ENCODE results near the gene SMURF2.

SMURF2 gene

GRCh38 chr17:64555281-64555680 is 106.8 kb downstream of the SMURF2 start:
- no peak overlapping the region for H3K27ac Mint-ChIP-seq
- H3K9me3 Mint-ChIP-seq: no peaks in the 10 kb centered on the region
- H3K36me3 Mint-ChIP-seq (ENCODE audit: low read depth): peaks cover 46% of the 10 kb centered on the region
- H3K4me1 Mint-ChIP-seq: no peaks in the 10 kb centered on the region
- no peak overlapping the region for H3K4me3 Mint-ChIP-seq
- TF ChIP-seq CTCF (IDR thresholded peaks at IDR 0.05; ENCODE audit: unreplicated experiment in 3 of 3): no peak
- H3K27me3 Mint-ChIP-seq (ENCODE audit: low read depth): no peaks in the 10 kb centered on the region

GRCh38 chr17:64554028-64554637 is 108.0 kb downstream of the SMURF2 start:
- Mint-ChIP-seq H3K4me3 (no peak overlapping the region), H3K9me3 (no peaks in the 10 kb centered on the region), H3K27me3 (ENCODE audit: low read depth) (no peaks in the 10 kb centered on the region), H3K36me3 (ENCODE audit: low read depth) (peaks cover 53% of the 10 kb centered on the region), H3K27ac (no peak overlapping the region), H3K4me1 (no peaks in the 10 kb centered on the region)
- no peak for TF ChIP-seq CTCF (IDR thresholded peaks at IDR 0.05; ENCODE audit: unreplicated experiment in 3 of 3)

GRCh38 chr17:64551461-64551860 is 110.6 kb downstream of the SMURF2 start:
- Mint-ChIP-seq H3K36me3 (ENCODE audit: low read depth) (peaks cover 56% of the 10 kb centered on the region), H3K9me3 (no peaks in the 10 kb centered on the region), H3K27ac (no peak overlapping the region), H3K27me3 (ENCODE audit: low read depth) (no peaks in the 10 kb centered on the region), H3K4me1 (no peaks in the 10 kb centered on the region), H3K4me3 (no peak overlapping the region)
- TF ChIP-seq CTCF (IDR thresholded peaks at IDR 0.05; ENCODE audit: unreplicated experiment in 3 of 3): no peak

GRCh38 chr17:64547319-64547718 is 114.8 kb downstream of the SMURF2 start:
- TF ChIP-seq CTCF (IDR thresholded peaks at IDR 0.05; ENCODE audit: unreplicated experiment in 3 of 3): no peak
- Mint-ChIP-seq H3K27me3 (ENCODE audit: low read depth) (no peaks in the 10 kb centered on the region), H3K9me3 (no peaks in the 10 kb centered on the region), H3K27ac (no peak overlapping the region), H3K36me3 (ENCODE audit: low read depth) (peaks cover 44% of the 10 kb centered on the region), H3K4me3 (no peak overlapping the region), H3K4me1 (no peaks in the 10 kb centered on the region)

GRCh38 chr17:64546716-64547115 is 115.4 kb downstream of the SMURF2 start:
- Mint-ChIP-seq H3K4me1 (no peaks in the 10 kb centered on the region), H3K27ac (no peak overlapping the region)
- TF ChIP-seq CTCF (IDR thresholded peaks at IDR 0.05; ENCODE audit: unreplicated experiment in 3 of 3): no peak

GRCh38 chr17:64544742-64545141 is 117.4 kb downstream of the SMURF2 start:
- no peak overlapping the region for H3K4me3 Mint-ChIP-seq
- no peaks in the 10 kb centered on the region for H3K9me3 Mint-ChIP-seq
- no peak overlapping the region for H3K27ac Mint-ChIP-seq
- no peaks in the 10 kb centered on the region for H3K27me3 Mint-ChIP-seq (ENCODE audit: low read depth)
- H3K4me1 Mint-ChIP-seq: no peaks in the 10 kb centered on the region
- no peak for TF ChIP-seq CTCF (IDR thresholded peaks at IDR 0.05; ENCODE audit: unreplicated experiment in 3 of 3)
- peaks cover 37% of the 10 kb centered on the region for H3K36me3 Mint-ChIP-seq (ENCODE audit: low read depth)

More at GRCh38 chr17:64546716-64547115, 115.4 kb downstream of the SMURF2 start:
- Mint-ChIP-seq H3K4me3 (no peak overlapping the region), H3K27me3 (ENCODE audit: low read depth) (no peaks in the 10 kb centered on the region), H3K36me3 (ENCODE audit: low read depth) (peaks cover 44% of the 10 kb centered on the region), H3K9me3 (no peaks in the 10 kb centered on the region)
